SHP77 treated with DMSO at 0.1 percent for 48 hours (cell line): ENCODE data around the gene NAPB.
"Not testable (repeated sequence)": the region's sequence is repeated elsewhere in the genome, so short reads cannot be mapped to it uniquely, and the experiment has no call there.

Experiments used
- DNase-seq: peaks from one replicate; lab custom pipeline; 2025; lab: John Stamatoyannopoulos, UW

NAPB gene

GRCh38 chr20:23367770-23368169, 53.5 kb downstream of the NAPB start:
- no peak for DNase-seq

GRCh38 chr20:23366384-23366783, 54.9 kb downstream of the NAPB start:
- DNase-seq, result no peak

GRCh38 chr20:23365390-23366165, 55.7 kb downstream of the NAPB start:
- DNase-seq, result no peak

GRCh38 chr20:23363257-23363649, 58.0 kb downstream of the NAPB start:
- no peak for DNase-seq

GRCh38 chr20:23362392-23363256, 58.7 kb downstream of the NAPB start:
- no peak for DNase-seq

- peak; percentile 94 for DNase-seq
These were observed 59.6 kb downstream of the NAPB start, which contains the start of gene GZF1 for GRCh38 chr20:23361476-23362391. Gene GZF1, plus strand, starts transcription at chr20:23362182. Its CDS starts 2,202 bp downstream, at chr20:23364384.

- DNase-seq, result no peak
These were observed 60.2 kb downstream of the NAPB start for GRCh38 chr20:23361119-23361475.

- DNase-seq, result no peak
These were observed 60.8 kb downstream of the NAPB start for GRCh38 chr20:23360531-23360930.

- no peak for DNase-seq
These were observed 62.2 kb downstream of the NAPB start for GRCh38 chr20:23358923-23359593.

GRCh38 chr20:23358563-23358906, 62.8 kb downstream of the NAPB start:
- DNase-seq, result no peak

GRCh38 chr20:23357767-23358562, 63.3 kb downstream of the NAPB start:
- peak; percentile 99 for DNase-seq

- DNase-seq, result no peak
These were observed 65.1 kb downstream of the NAPB start for GRCh38 chr20:23356203-23356602.

GRCh38 chr20:23350904-23351838, 70.1 kb downstream of the NAPB start:
- peak; percentile 25 for DNase-seq

GRCh38 chr20:23350196-23350903, 70.9 kb downstream of the NAPB start, which contains the start of gene NXT1:
Gene NXT1, plus strand, starts transcription at chr20:23350791. Its CDS starts 3,251 bp downstream, at chr20:23354042.
- peak; percentile 97 for DNase-seq

GRCh38 chr20:23349338-23350195, 71.7 kb downstream of the NAPB start:
- peak; percentile 79 for DNase-seq

GRCh38 chr20:23348510-23348909, 72.8 kb downstream of the NAPB start:
- DNase-seq, result not testable (repeated sequence)

GRCh38 chr20:23347791-23348190, 73.5 kb downstream of the NAPB start:
- no peak for DNase-seq

GRCh38 chr20:23346002-23346401, 75.3 kb downstream of the NAPB start:
- no peak for DNase-seq
